GM13977 (cell line): ENCODE results near the gene ANTXRL.
"Not testable (repeated sequence)": the region's sequence is repeated elsewhere in the genome, so short reads cannot be mapped to it uniquely, and the experiment has no call there.

Source experiments
- DNase-seq: peaks from one replicate; pipeline ENCODE4 v3.0.0; 2012; ENCODE audit warnings: low spot score
- in situ Hi-C: fragments of 300-500 bp; cut with MboI; formaldehyde crosslinking; loops from one replicate; pipeline ENCODE4 v1.12.0; 2022; ENCODE audit warnings: low sequenced_read_pairs, low pct_unique_long_range_greater_than_20kb, mixed read lengths, inconsistent platforms; ENCODE audit not compliant: unreplicated experiment
- TF ChIP-seq, protein P1 (sequence below): IDR thresholded peaks from 2 replicates; pipeline ENCODE4 v1.5.1; 2012; ENCODE audit warnings: mild to moderate bottlenecking, control low read depth; ENCODE audit not compliant: insufficient read depth; ENCODE audit errors: extremely low read depth, missing control alignments

The ANTXRL gene

DNA sequence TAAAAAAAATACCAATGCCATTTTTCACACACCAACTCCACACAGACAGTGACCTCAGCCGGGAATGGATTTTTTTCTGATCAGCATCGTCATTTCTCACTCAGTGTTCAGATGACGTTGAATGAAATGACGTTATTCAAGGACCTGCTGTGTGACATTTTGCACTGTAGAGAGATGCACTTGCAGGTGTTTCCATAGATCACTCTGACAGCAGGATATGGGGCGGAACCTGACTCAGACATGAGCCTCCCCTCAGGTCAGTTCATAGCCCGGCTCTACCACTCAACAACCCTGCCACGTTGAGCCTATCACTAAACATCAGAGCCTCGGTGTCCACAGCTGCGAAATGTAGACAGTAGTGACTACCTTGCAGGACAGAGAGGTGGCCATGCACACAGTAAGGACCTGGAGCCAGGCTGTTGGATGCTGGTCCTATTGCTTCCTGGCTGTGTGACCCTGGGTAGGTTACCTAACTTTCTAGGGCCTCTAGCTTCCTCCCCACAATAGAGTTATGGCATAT lies 41.4 kb upstream of the ANTXRL start:
- in situ Hi-C loops: no loop called here

DNA sequence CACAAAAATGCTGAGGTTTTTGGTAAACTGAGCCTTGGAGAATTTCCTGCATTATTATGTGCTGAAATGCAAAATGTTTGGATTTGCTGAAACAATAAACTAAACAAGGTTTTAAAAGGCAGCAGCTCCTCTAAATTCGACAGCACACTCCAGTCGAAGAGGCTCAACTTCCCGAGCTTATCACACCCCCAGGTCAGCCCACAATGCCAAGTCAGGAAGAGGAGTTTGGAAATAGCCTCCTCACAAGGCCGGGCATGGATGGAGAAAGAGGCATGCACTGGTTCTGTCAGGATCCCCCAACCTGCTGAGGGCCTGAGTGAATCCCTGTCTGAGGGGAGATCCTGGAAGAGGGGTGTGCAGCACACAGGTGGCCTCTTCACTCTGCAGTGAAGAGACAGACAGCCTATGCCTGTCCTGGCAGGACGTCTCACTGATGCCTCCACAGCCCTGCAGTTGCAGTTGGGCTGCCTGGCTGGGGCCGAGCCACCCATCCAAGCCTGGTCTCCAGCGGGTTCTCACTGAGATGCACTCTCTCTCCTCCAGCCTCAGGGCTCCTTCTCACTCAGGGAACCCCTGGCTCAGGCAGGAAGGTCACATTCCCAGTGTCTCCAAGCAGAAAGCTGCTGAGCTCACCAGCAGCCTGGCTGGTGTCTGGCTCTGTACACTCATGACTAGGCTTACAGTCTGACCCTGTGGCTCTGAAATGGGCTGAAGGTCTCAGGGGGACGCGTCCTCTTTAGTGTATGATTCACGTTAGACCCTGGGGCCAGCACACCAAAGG lies 40.2 kb upstream of the ANTXRL start:
- in situ Hi-C loops: not testable (repeated sequence)

More for the DNA sequence above, 41.4 kb upstream of the ANTXRL start:
- TF ChIP-seq, protein P1, sequence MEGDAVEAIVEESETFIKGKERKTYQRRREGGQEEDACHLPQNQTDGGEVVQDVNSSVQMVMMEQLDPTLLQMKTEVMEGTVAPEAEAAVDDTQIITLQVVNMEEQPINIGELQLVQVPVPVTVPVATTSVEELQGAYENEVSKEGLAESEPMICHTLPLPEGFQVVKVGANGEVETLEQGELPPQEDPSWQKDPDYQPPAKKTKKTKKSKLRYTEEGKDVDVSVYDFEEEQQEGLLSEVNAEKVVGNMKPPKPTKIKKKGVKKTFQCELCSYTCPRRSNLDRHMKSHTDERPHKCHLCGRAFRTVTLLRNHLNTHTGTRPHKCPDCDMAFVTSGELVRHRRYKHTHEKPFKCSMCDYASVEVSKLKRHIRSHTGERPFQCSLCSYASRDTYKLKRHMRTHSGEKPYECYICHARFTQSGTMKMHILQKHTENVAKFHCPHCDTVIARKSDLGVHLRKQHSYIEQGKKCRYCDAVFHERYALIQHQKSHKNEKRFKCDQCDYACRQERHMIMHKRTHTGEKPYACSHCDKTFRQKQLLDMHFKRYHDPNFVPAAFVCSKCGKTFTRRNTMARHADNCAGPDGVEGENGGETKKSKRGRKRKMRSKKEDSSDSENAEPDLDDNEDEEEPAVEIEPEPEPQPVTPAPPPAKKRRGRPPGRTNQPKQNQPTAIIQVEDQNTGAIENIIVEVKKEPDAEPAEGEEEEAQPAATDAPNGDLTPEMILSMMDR: no peak
- DNase-seq: no peak

DNA sequence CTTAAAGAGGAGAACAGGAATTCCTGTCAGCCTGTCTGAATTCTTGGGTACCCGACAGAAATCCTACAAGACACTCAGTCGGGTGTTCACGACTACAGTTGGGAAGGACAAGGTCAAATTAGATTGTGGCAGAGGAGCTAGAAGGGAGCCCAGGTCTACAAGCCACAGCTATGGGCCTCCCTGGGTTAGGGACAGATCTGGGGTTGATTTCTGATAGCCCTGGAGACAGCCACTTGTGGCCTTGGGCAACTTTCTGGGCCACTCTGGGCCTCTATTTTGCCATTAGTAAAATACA lies 39.7 kb upstream of the ANTXRL start:
- in situ Hi-C loops: no loop called here
- TF ChIP-seq, protein P1: no peak
- no peak for DNase-seq

More for the DNA sequence above, 40.2 kb upstream of the ANTXRL start:
- DNase-seq: not testable (repeated sequence)

DNA sequence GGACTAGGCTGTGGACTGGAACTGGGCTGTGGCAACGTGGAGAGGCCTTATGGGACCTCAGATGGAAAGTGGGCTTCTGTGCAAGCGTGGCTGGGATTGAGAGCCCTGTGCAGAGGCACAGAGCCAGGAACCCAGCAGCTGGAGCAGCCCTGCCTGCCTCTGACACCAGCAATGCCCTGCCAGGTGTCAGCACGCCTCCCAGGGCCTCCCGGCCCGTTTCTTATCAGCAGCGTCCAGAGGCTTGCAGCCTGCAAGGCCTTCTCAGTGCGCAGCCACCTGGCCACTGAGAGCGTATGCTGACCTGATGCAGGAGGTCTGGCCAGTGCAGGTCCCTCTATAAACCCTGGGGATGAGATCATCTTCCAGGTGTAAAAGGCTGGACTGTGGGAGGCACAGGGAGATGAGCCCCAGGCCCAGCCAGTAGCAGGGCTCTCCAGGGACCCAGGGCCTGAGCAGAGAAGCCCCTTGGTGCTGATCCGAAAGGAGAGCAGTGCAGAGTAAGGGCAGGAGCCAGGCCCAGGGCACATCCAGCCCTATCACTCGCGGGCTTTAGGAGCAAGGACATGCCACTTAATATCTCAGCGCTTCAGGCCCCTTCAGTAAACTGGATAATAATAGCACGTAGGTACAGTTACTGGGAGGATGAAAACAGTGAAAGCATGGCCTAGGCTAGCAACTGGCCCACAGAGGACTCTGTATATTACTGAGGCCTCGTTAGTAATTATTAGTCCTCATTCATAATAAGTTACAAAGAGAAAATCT lies 38.8 kb upstream of the ANTXRL start:
- TF ChIP-seq, protein P1: no peak
- in situ Hi-C loops: no loop called here
- DNase-seq: no peak

DNA sequence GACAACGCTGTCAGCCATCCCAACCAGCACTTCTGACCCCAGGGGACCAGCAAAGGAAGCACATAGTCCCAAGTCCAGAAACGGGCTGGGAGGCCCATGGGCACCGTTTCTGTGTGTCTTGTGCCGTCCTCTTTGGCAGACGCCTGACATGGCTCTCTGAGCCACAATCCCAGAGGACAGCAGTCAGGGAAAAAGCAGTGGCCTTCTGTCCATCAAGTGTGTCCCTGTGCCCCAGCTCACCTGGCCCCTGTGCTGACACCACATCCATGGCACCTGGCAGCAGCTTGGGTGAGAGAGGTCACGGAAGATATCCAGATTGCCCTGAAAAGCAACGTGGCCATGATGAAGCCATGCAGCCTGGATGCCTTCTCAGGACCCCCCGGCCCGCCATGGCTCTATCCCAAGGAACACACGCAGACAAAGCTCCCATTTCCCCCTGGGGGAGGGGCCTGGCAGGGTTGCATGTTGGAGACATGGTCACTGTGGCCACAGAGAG lies 38.1 kb upstream of the ANTXRL start:
- in situ Hi-C loops: no loop called here
- TF ChIP-seq, protein P1: no peak
- no peak for DNase-seq

DNA sequence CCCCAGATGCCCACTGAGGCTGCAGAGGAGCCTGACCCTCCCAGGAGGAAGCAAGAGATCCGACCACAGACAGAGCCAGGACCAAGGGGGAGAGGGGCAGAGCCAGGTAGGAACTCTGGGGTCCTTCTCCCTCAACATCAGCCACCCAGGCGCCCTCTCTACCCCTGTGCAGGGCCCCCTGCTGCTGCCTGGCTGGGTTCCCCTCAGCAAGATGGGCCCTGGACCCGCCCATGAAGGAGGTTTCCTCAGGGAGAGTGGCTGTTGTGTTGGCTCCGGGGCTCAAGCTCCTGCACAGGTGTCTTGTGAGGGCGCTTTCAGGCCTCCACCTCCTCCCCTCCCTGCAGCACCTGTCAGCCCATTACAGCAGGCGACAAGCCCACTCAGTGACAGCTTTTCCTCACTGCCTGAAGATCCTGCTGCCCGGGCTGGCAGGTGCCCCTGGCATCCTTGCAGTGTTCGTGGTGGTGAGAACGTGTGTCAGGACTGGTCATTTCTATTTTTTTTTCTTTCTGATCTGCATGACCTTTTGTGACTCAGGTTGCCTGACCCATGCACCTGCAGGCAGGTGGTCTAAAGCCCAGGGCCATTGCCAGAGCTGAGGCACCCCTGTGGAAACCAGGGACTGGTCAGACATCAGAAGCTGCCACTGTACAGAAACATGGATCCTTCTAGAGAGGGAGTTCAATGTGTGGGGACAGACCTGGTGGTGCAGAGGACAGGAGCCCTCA lies 37.0 kb upstream of the ANTXRL start:
- DNase-seq, in situ Hi-C loops: not testable (repeated sequence)

DNA sequence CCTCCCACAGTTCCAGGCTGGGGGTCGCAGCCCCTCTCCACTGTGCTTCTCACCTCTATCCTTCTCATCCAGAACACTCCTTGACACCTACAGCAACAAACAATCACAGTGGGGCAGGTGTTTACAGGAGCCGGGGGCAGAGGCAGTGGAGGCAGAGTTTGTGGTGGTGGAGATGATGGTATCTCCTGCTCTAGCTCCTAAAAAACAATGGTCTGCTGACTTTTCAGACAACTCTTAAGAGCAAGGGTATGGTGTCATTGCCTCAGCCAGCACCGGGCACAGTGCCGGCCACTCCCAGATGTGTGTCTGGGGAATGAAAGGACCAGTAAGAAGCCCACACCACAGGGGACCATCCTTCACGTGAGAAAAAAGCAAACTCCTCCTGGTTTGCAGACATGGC lies 36.3 kb upstream of the ANTXRL start:
- no peak for DNase-seq
- in situ Hi-C loops: no loop called here
- TF ChIP-seq, protein P1: no peak
